A673 (cell line): Measurements from ENCODE around the gene SH3RF2. TPM values are rescaled to one million over a fixed set of nuclear protein-coding genes. Genes with fewer than 3 reads are reported as not detected.

Experiments
- BruUV-seq: library from RNA; stranded (reverse); fragments of 400-500 nt; replicated peaks from 2 replicates; lab custom pipeline; 2021; lab: Mats Ljungman, UMichigan
- CTCF ChIA-PET: fragments of 300-600 bp; sonication (Branson Sonifier 250); formaldehyde crosslinking; loops from one replicate; lab custom pipeline; 2022; ENCODE audit warnings: antibody characterized with exemption; lab: Charles Lee
- POLR2A ChIA-PET: fragments of 300-600 bp; sonication (Branson Sonifier 250); formaldehyde crosslinking; loops from one replicate; lab custom pipeline; 2022; ENCODE audit warnings: antibody characterized with exemption; ENCODE audit not compliant: low non-redundant PET; lab: Charles Lee
- DNase-seq: peaks from one replicate; pipeline ENCODE4 v3.0.0-alpha.2; 2015; ENCODE audit warnings: low spot score
- H3K27ac ChIP-seq: fragments of 200-600 bp; sonication (generic); 2 replicates; pipeline ENCODE4 v1.5.1; 2016; ENCODE audit warnings: mixed run types, low read depth, mild to moderate bottlenecking, mixed read lengths, antibody characterized with exemption, low read length; ENCODE audit not compliant: poor library complexity, severe bottlenecking
- H3K27me3 ChIP-seq: fragments of 200-600 bp; sonication (generic); replicated peaks from 2 replicates; pipeline ENCODE4 v1.6.1; 2017; ENCODE audit warnings: mixed run types, low read depth, mild to moderate bottlenecking, mixed read lengths, antibody characterized with exemption, low read length; ENCODE audit not compliant: insufficient read depth, poor library complexity
- H3K36me3 ChIP-seq: fragments of 200-600 bp; sonication (generic); 2 replicates; pipeline ENCODE4 v1.6.1; 2016; ENCODE audit warnings: mixed run types, mild to moderate bottlenecking, mixed read lengths, antibody characterized with exemption, low read length; ENCODE audit not compliant: insufficient read depth, poor library complexity, severe bottlenecking
- H3K4me1 ChIP-seq: fragments of 200-600 bp; sonication (generic); 2 replicates; pipeline ENCODE4 v1.6.1; 2017; ENCODE audit warnings: mixed run types, mild to moderate bottlenecking, mixed read lengths, antibody characterized with exemption, low read length; ENCODE audit not compliant: insufficient read depth, poor library complexity, severe bottlenecking
- H3K4me3 ChIP-seq: fragments of 200-600 bp; sonication (generic); 2 replicates; pipeline ENCODE4 v1.5.1; 2016; ENCODE audit warnings: low read depth, mixed run types, mild to moderate bottlenecking, mixed read lengths, low read length; ENCODE audit not compliant: poor library complexity, severe bottlenecking
- H3K9me3 ChIP-seq: fragments of 200-600 bp; sonication (generic); 2 replicates; pipeline ENCODE4 v1.6.1; 2016; ENCODE audit warnings: mixed run types, low read depth, mild to moderate bottlenecking, mixed read lengths, antibody characterized with exemption, low read length; ENCODE audit not compliant: poor library complexity, severe bottlenecking
- EZH2 ChIP-seq: fragments of 200-600 bp; sonication (generic); IDR thresholded peaks from 2 replicates; pipeline ENCODE4 v1.6.1; 2017; ENCODE audit warnings: borderline replicate concordance, low read depth, mild to moderate bottlenecking, mixed read lengths, antibody characterized with exemption, low read length; ENCODE audit not compliant: poor library complexity, severe bottlenecking
- intact Hi-C: fragments of 100-400 bp; cut with micrococcal nuclease; formaldehyde crosslinking; loops from one replicate; pipeline ENCODE4 v1.10.0; 2022; ENCODE audit not compliant: unreplicated experiment
- total RNA-seq: library from RNA; stranded (reverse); gene quantifications from 2 replicates; pipeline ENCODE4 v1.2.3, GENCODE V29; 2021
- TF ChIP-seq, protein P1 (sequence below): fragments of 300-800, 200-600 bp; sonication (generic); conservative IDR thresholded peaks from 2 replicates; pipeline ENCODE4 v1.5.1; 2017; ENCODE audit warnings: low read depth, mild to moderate bottlenecking, antibody characterized with exemption, low read length, moderate library complexity, mixed read lengths

SH3RF2 gene
- total RNA-seq, 1 experiment from 2014 or later: 21.1 TPM

DNA sequence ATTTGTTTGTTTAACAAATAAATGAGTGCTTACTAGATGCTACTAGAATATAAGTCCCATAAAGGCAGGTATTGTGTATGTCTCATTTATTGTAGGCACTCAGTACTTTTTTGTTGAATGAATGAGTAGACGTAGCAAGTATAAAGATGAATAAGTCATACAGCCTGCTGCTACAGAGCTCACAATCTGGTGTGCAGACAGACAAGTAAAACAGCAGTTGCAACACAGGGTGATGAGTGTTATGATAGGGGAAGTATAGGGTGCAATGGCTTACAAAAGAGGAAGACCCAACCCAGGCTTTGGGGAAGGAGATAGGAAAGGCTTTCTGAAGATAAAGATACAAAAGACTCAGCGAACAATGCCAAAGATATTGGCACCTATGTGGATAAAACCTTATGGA, 47.7 kb downstream of the SH3RF2 start:
- Histone ChIP-seq H3K4me1 (peaks cover 12% of the 10 kb centered on the region), H3K27me3 (no peaks in the 10 kb centered on the region), H3K36me3 (no peaks in the 10 kb centered on the region), H3K4me3 (no peak overlapping the region), H3K27ac (no peak overlapping the region), H3K9me3 (no peaks in the 10 kb centered on the region)
- POLR2A ChIA-PET: no interaction called here
- intact Hi-C loops: no loop called here
- no peak for DNase-seq
- no TSS peak for BruUV-seq
- TF ChIP-seq EZH2: no peak
- TF ChIP-seq, protein P1, sequence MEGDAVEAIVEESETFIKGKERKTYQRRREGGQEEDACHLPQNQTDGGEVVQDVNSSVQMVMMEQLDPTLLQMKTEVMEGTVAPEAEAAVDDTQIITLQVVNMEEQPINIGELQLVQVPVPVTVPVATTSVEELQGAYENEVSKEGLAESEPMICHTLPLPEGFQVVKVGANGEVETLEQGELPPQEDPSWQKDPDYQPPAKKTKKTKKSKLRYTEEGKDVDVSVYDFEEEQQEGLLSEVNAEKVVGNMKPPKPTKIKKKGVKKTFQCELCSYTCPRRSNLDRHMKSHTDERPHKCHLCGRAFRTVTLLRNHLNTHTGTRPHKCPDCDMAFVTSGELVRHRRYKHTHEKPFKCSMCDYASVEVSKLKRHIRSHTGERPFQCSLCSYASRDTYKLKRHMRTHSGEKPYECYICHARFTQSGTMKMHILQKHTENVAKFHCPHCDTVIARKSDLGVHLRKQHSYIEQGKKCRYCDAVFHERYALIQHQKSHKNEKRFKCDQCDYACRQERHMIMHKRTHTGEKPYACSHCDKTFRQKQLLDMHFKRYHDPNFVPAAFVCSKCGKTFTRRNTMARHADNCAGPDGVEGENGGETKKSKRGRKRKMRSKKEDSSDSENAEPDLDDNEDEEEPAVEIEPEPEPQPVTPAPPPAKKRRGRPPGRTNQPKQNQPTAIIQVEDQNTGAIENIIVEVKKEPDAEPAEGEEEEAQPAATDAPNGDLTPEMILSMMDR: no peak
- CTCF ChIA-PET: no interaction called here

DNA sequence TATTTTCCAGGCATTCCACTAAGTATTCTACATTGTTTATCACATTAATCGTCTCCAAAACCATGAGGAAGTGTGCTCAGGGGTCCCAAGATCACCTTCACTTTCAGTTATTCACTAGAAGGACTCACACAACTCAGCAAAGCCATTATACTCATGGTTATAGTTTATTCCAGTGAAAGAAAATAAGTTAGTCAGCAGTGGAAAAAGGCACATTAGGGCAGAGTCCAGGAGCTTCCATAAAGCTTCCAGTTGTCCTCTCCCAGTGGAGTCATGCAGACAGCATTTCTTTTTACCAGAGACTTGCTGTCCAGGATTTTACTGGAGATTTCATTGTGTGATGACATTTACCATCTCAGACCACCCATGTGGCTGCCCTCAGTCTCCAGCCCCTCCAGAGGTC, 51.5 kb downstream of the SH3RF2 start:
- Histone ChIP-seq H3K27me3 (no peaks in the 10 kb centered on the region), H3K27ac (no peak overlapping the region), H3K4me1 (peaks cover 20% of the 10 kb centered on the region), H3K4me3 (no peak overlapping the region), H3K36me3 (no peaks in the 10 kb centered on the region), H3K9me3 (peaks cover 3% of the 10 kb centered on the region)
- intact Hi-C loops: no loop called here
- DNase-seq: no peak
- ChIA-PET CTCF (no interaction called here), POLR2A (no interaction called here)
- no TSS peak for BruUV-seq
- TF ChIP-seq EZH2: no peak
- TF ChIP-seq, protein P1: no peak

DNA sequence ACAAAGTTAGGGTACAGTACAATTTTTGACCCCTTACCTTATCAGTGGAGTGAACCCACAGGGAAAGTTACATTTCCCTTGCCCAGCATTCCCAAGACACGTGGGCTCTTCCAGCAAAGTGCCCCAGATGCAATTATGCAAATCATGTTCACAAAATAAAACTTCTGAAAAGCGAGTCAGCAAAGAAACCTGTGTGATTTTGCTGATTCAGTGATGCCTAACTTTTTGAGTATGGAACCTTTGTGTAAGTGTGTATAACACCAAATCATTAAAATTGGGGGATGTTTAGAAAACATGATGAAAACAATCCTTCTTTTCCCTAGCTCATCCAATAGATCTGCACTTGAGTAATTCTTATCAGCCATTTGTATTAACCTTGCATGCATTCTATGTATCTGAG, 52.6 kb downstream of the SH3RF2 start:
- ChIA-PET CTCF (no interaction called here), POLR2A (no interaction called here)
- intact Hi-C loops: no loop called here
- no TSS peak for BruUV-seq
- H3K36me3 ChIP-seq: no peaks in the 10 kb centered on the region
- H3K27me3 ChIP-seq: no peaks in the 10 kb centered on the region
- no peak overlapping the region for H3K4me3 ChIP-seq
- peaks cover 20% of the 10 kb centered on the region for H3K4me1 ChIP-seq
- DNase-seq: no peak
- no peak overlapping the region for H3K27ac ChIP-seq
- peaks cover 12% of the 10 kb centered on the region for H3K9me3 ChIP-seq
- no peak for TF ChIP-seq EZH2
- TF ChIP-seq, protein P1: no peak
